ENCODE measurements around the gene BLNK. TPM values are rescaled to one million over a fixed set of nuclear protein-coding genes. Genes with fewer than 3 reads are reported as not detected.

BLNK gene
- total RNA-seq, 1 donor from 2014 or later, result not detected

DNA sequence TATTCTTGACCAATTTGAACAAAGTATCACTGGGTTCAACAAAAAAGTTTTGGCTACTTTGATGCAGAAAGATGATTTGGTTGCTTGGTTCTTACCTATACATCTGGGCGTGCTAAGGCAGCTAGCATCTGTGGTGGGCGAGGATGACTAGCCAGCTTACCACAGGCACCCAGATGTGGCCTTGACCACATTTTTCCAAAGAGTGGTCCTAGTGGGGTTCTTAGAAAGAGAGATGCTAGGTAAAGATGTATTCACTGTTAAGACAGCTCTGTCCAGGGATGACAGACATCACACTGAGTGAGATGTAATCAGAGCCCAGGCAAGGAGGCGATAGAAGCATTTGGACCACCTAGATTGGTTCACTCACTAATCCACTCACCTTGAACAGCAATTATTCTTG lies 33.6 kb upstream of the BLNK start:
- Mint-ChIP-seq H3K27ac (ENCODE audit: unreplicated experiment) (no peak overlapping the region), H3K4me1 (ENCODE audit: unreplicated experiment) (peaks cover 26% of the 10 kb centered on the region), H3K9me3 (ENCODE audit: unreplicated experiment) (peaks cover 3% of the 10 kb centered on the region), H3K36me3 (ENCODE audit: low read depth, unreplicated experiment) (no peaks in the 10 kb centered on the region), H3K27me3 (ENCODE audit: unreplicated experiment) (peaks cover 2% of the 10 kb centered on the region), H3K4me3 (ENCODE audit: unreplicated experiment) (no peak overlapping the region)
- DNase-seq (ENCODE audit: low spot score), result no peak
- TF ChIP-seq, protein P1, sequence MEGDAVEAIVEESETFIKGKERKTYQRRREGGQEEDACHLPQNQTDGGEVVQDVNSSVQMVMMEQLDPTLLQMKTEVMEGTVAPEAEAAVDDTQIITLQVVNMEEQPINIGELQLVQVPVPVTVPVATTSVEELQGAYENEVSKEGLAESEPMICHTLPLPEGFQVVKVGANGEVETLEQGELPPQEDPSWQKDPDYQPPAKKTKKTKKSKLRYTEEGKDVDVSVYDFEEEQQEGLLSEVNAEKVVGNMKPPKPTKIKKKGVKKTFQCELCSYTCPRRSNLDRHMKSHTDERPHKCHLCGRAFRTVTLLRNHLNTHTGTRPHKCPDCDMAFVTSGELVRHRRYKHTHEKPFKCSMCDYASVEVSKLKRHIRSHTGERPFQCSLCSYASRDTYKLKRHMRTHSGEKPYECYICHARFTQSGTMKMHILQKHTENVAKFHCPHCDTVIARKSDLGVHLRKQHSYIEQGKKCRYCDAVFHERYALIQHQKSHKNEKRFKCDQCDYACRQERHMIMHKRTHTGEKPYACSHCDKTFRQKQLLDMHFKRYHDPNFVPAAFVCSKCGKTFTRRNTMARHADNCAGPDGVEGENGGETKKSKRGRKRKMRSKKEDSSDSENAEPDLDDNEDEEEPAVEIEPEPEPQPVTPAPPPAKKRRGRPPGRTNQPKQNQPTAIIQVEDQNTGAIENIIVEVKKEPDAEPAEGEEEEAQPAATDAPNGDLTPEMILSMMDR (IDR thresholded peaks at IDR 0.05; ENCODE audit: unreplicated experiment), result no peak

DNA sequence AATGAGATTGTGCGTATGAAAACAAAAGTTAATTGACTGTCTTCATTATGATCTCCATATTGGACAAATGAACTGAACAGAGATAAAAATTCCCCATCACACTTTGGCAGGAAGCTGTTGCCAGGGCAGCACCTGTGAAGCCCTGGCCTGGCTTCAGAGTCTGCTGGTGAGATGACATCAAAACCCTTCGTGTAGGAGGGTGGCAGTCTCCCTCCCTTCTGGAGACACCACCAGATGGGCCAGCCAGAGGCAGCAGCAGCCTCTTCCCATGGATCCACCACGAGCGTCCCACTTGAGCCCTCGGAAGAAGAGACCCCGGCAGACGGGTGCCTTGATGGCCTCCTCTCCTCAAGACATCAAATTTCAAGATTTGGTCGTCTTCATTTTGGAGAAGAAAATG lies 32.9 kb upstream of the BLNK start, which contains the start of gene DNTT:
TSS of gene DNTT (plus strand) at position 205 of the 400 bp plus-strand sequence. CDS start at position 269, 64 bp downstream.
- DNase-seq (ENCODE audit: low spot score), result no peak
- H3K27me3 Mint-ChIP-seq (ENCODE audit: unreplicated experiment), result peaks cover 2% of the 10 kb centered on the region
- no peak within 1 kb of the TSS for H3K27ac Mint-ChIP-seq (ENCODE audit: unreplicated experiment)
- peaks cover 20% of the 10 kb centered on the region for H3K4me1 Mint-ChIP-seq (ENCODE audit: unreplicated experiment)
- no peak within 1 kb of the TSS for H3K4me3 Mint-ChIP-seq (ENCODE audit: unreplicated experiment)
- TF ChIP-seq, protein P1 (IDR thresholded peaks at IDR 0.05; ENCODE audit: unreplicated experiment), result no peak
- peaks cover 3% of the 10 kb centered on the region for H3K9me3 Mint-ChIP-seq (ENCODE audit: unreplicated experiment)
- H3K36me3 Mint-ChIP-seq (ENCODE audit: low read depth, unreplicated experiment), result no peaks in the 10 kb centered on the region

DNA sequence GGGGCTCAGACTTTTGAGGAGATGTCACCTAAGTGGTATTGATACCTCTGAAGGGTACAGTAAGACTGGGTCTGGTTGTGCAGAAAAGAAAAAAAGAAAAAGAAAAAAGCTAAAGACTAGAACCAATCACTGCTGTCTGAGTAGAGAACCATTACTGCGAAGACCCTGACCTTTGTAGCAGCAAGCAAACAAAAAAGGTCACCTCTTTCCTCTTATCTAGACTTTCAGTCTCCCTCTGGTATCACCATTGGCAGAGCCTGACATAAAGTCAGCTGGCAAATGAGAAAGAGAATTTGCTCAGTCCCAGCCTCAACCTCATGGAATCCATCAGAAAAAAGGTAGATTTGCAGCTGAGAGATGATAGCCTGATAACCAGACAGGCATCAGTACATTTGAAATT lies 30.2 kb upstream of the BLNK start:
- Mint-ChIP-seq H3K27ac (ENCODE audit: unreplicated experiment) (no peak overlapping the region), H3K9me3 (ENCODE audit: unreplicated experiment) (no peaks in the 10 kb centered on the region), H3K4me1 (ENCODE audit: unreplicated experiment) (peaks cover 11% of the 10 kb centered on the region), H3K36me3 (ENCODE audit: low read depth, unreplicated experiment) (no peaks in the 10 kb centered on the region), H3K4me3 (ENCODE audit: unreplicated experiment) (no peak overlapping the region), H3K27me3 (ENCODE audit: unreplicated experiment) (peaks cover 5% of the 10 kb centered on the region)
- DNase-seq (ENCODE audit: low spot score), result no peak
- TF ChIP-seq, protein P1 (IDR thresholded peaks at IDR 0.05; ENCODE audit: unreplicated experiment), result no peak

DNA sequence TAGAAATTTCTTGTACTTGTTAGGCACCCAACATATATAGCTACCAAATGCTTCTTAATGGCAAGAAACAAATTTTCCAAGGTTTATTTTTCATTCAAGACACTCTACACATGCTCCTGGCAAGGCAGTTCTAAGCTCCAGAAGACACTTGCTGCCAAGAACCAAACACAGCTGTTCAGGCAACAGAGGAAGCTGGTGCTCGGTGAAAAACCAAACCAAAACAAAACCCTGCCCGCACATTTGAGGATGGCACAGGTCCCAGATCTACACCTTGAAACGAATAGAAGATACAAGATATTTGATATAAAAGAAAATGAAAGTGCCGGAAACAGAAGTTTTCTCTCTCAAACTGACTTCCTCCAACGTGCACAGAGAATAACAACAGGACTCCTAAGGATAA lies 28.0 kb upstream of the BLNK start:
- no peak overlapping the region for H3K4me3 Mint-ChIP-seq (ENCODE audit: unreplicated experiment)
- peaks cover 11% of the 10 kb centered on the region for H3K4me1 Mint-ChIP-seq (ENCODE audit: unreplicated experiment)
- DNase-seq (ENCODE audit: low spot score), result no peak
- TF ChIP-seq, protein P1 (IDR thresholded peaks at IDR 0.05; ENCODE audit: unreplicated experiment), result no peak
- peaks cover 5% of the 10 kb centered on the region for H3K27me3 Mint-ChIP-seq (ENCODE audit: unreplicated experiment)
- H3K9me3 Mint-ChIP-seq (ENCODE audit: unreplicated experiment), result no peaks in the 10 kb centered on the region
- no peaks in the 10 kb centered on the region for H3K36me3 Mint-ChIP-seq (ENCODE audit: low read depth, unreplicated experiment)
- no peak overlapping the region for H3K27ac Mint-ChIP-seq (ENCODE audit: unreplicated experiment)

DNA sequence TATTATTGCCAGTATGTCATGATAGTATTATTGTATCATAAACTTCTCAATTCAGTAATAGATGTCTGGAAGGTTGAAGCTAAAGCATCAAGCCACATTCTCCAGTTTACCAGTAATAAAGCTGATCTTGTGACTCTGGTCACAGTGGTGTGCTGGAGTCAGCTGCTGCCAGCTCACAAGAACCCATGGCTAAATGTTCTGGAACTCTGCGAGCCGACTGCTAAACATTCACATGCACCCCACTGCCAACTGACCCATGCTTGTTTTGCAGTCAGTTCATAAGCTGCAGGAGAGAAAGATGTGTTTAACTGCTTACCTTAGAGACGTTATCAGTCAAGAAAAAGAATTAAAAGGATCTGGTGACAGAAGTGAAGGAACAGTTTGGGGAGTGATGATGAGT lies 27.0 kb upstream of the BLNK start:
- TF ChIP-seq, protein P1 (IDR thresholded peaks at IDR 0.05; ENCODE audit: unreplicated experiment), result no peak
- H3K27ac Mint-ChIP-seq (ENCODE audit: unreplicated experiment), result no peak overlapping the region
- peaks cover 5% of the 10 kb centered on the region for H3K27me3 Mint-ChIP-seq (ENCODE audit: unreplicated experiment)

More for the DNA sequence above, 27.0 kb upstream of the BLNK start:
- Mint-ChIP-seq H3K4me3 (ENCODE audit: unreplicated experiment) (no peak overlapping the region), H3K9me3 (ENCODE audit: unreplicated experiment) (no peaks in the 10 kb centered on the region), H3K4me1 (ENCODE audit: unreplicated experiment) (peaks cover 11% of the 10 kb centered on the region), H3K36me3 (ENCODE audit: low read depth, unreplicated experiment) (no peaks in the 10 kb centered on the region)
- DNase-seq (ENCODE audit: low spot score), result no peak
